CD4-positive, alpha-beta T cell treated with Interleukin-21 for 1 hour (primary cell): Measurements from ENCODE around the gene MYOM1.

Source experiments
- DNase-seq: peaks from one replicate; pipeline ENCODE4 v3.0.0-alpha.2; 2020

The MYOM1 gene

DNA sequence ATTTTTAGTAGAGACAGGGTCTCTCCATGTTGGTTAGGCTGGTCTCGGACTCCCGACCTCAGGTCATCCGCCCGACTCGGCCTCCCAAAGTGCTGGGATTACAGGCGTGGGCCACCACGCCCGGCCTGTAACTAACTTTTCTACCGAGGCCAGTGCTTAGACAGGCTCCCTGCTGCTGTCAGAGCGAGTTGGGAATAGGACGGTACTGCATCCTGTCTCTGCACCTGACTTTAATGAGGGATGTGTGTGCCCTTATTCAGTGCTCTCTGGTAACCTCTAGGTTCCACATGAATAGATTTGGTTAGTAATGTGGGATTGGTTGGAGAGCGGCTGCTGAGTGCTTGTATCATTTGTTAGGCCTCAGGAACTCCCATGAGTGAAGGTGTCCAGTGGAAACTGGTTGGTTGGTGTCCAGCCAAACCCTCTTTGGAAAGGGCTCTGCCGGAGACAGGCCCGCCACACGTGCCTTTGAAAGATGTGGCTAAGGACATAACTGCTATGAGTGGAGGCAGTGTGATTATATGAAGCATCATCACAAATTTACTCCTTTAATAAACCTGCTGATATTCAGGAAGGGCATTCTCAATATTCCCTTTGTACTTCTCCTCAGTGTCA, 36.6 kb downstream of the MYOM1 start:
- no peak for DNase-seq

DNA sequence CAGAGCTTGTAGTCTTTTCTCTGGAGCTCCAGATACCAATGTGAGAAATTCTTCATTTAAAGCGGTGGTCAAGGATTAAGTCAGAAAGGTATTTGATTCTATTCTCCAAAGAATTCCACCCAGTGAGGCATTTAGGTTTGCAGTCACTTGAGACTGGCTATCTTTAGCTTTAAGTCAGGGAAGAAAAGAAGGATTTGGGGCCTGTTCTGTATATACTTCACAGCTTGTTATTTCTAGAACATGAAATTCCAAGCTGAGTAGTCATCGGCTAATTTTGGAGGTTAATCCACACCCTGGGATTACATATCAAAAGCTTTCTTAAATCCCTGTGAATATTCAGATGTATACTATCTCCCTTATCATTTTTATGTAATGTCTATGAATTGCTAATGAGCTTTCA, 39.4 kb downstream of the MYOM1 start:
- DNase-seq: no peak

DNA sequence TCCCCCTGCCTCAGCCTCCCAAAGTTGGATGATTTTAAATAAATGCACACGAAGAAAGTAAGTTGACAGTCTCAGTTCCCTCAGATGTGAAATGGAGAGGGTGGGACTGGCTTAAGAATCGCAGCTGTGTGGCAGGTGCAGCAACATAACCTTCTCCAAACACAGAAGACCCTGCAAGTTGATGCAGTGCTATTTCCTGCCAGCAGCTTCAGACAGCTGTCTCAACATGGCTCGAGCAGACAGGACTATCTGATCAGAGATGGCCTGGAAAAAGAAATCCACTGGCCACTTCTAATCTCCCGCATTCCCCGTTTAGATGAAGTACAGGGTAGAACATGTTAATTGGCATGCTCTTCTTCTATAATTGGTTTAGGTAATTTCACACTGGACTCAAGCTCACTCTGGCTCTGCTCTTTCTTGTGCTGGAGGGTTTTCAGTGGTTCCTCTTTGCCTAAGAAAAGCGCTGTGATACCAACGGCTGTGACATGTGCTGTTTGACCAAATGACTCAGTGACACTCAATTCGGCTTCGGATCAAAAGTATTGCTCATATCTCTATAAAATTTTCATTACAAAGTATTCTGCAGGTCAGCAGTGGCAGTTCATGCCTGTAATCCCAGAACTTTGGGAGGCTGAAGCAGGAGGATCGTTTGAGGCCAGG, 40.2 kb downstream of the MYOM1 start:
- no peak for DNase-seq

DNA sequence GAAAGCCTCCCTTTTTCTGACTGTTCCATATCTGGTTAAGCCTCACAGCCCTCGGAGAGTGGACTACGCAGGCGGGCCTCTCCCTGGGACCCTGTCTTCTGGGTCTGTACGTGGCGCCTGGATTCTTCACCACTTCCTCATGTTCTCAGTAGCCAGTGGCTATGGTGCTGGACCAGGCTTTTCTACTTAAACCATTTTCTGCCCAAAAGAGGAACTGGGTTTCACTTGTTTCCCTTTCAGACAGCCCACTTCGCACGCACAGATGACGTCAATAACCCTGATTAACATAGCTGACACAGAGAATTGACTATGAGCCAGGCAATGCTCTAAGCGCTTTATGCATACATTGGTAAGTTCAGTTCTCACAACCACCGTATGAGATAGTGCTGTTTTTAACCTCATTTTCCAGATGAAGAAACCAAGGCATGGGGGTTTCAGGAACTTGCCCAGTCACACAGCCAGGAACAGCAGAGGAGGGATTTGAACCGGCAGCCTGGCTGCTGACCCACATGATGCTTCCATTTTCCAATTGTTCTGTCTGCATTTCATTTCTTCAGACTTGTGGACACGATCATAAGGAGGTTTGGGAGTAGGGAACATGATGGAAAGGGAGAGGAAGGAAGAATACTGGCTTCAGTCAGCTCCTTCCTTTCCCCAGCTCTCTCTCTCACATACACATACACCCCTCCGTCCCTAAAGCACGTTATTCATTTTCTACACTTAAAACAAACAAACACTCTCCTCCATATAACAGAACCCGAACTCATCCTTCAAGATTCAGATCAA, 41.7 kb downstream of the MYOM1 start:
- DNase-seq: peak; percentile 43

DNA sequence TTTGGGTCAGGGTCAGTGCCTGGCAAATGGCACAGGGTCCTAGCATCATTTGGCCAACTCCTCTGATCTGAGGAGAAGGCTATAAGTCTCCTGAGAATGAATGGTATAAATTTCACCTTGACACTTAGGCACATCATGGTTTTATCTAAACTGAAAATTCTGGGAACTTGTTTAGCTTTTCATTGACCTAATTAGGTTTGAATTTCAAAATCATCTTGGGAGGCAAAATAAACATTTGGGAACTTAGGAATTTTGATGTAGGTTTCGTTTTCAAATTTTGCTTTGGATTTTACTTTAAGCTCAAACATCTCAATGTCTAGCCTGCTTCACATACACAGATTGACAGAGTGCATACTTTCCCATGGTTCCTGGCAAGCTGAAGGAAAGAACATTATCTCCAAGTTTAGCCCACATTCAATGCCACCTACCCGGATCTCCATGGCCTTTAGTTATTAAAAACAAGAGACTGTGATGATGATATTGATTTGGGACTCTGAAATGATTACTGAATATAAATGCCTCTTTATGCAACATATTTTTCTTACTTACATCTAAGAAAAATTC, 44.5 kb downstream of the MYOM1 start:
- DNase-seq: no peak

DNA sequence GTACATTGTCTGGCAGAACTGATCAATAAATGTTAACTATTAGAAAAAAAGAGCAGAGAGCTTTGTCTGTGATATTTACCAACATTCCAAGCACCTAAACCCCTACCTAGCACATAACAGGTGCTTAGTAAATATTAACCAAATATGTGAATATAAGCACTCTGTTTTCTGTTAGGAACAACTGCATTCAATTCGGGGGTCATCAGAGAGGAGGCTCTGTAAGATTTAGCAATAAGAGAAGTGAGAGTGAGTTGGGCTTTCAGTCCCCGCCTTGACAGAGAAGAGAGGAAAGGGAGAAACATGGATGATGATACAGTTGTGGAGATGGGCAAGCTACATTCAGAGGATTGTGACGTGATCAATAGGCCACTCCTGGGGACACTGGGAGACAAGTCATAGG, 47.7 kb downstream of the MYOM1 start:
- no peak for DNase-seq

DNA sequence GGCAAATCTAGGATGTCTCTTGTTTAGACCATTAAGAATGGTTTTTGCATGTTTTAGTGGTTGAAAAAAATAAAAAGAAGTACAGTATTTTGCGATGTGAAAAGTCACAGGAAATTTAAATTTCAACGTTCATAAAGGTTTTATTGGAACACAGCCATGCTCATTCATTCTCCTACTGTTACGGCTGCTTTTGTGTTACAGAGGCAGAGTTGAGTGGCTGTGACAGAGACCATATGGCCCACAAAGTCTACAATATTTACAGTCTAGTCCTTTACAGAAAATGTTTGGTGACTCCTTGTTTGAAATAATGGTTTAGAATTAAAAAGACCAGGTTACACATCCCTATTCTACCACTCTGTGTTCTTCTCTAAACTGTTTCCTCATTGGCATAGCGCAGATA, 48.1 kb downstream of the MYOM1 start:
- DNase-seq: no peak

DNA sequence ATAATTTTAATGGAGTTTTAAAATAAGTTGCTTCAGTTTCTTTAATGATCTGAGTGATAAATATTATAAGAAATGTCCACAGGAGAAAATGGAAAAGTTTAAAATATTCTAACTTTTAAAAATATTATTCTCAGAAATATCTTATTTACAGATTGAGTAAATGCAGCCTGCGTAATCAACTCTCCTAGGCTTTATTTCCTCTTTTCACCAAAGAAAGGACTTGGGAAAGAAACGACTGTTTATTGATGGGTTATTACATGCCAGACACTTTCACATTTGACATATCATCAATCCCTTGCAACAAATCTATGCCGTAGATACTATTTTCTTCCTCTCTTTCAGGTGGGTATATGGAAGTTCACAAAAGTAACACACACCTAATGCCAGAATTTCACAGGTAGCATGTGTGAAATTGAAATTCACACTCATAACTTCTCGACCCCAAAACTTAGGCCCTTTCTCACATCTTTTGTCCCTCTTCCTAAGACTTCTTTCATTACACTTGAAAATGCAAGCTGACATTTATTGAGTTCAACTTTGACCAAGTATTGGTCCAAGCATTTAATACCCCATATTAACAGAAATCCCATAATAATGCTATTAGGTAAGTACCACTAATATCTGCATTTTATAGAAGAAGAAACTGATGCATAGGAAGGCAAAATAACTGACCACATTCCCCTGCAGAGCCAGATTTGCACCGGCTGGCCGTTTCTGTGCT, 49.2 kb downstream of the MYOM1 start:
- no peak for DNase-seq

DNA sequence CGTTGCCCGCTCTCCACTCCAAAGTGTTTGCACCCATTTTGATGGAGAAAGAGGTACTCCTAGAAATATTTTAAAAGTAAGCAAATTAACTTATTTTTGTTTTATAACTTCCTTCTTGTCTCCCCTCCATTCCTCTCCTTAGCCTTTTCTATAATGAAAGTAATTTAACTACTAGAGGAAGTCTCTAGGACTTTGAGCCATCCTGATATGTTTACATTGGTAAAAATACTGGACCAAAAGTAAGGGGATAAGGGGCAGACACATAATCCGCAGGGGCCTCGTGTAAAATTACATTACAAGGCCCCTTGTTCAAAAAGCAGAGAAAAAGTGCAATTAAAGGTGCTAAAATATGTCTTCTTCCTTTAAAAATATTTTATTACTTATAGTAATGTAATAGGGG, 55.4 kb downstream of the MYOM1 start:
- no peak for DNase-seq

DNA sequence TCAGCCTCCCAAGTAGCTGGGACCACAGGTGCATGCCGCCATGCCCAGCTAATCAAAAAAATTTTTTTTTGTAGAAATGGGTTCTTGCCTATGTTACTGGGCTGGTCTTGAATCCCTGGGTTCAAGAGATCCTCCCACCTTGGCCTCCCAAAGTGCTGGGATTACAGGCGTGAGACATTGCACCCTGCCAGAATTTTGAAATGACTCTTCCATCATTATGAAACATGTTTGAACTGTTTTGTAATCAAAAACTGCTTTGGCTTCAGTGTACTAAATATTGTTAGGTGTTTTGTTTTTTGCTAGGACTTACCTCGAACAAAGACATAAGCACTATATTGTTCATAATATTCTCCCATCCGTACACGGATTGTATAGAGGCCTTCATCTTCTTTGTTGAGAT, 55.8 kb downstream of the MYOM1 start:
- DNase-seq: no peak

DNA sequence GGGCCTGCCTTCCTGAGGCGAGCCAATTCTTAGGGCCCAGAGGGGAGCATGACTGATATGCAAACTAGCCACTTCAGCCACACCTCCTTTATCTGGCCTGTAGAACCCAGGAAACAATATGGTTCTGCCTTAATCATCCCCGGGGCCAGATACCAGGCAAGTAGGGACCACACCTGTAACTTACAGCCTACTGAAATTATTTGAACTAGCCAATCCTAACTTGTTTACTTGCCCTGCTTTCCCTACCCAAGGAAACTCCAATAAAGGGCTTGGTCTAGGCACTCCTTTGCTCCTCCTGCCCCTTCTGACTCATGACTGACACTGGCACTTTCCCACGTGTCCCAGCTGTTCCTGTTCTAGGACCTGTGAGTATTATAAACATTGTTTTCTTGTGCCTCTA, 57.6 kb downstream of the MYOM1 start:
- DNase-seq: no peak

DNA sequence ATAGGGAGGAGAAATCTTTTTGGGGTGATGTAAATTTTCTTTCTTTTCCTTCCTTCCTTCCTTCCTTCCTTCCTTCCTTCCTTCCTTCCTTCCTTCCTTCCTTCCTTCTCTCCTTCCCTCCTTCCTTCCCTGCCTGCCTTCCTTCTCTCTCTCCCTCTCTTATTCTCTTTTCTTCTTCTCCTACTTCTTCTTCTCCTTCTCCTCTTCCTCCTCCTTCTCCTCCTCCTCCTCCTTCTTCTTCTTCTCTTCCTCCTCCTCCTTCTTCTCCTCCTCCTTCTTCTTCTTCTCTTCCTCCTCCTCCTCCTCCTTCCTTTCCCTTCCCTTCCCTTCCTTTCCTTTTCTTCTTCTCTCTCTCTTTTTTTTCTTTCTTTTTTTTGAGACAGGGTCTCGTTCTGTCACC, 59.9 kb downstream of the MYOM1 start:
- DNase-seq: no peak

DNA sequence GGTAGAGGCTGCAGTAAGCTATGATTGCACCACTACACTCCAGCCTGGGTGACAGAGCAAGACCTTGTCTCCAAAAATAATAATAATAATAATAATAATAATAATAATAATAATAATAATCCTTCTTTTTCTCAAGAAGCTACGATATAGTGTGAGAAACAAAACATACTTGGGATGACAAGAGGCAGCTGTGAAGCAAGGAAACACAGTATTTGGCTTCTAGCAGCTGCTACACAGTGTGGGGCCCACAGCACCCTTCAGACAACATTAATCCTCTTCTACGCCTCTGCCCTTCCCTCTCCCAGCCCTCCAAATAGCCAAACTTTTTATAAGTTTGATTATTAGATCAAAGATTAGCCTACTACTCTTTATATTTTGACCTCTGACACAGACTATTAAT, 62.2 kb downstream of the MYOM1 start:
- no peak for DNase-seq

DNA sequence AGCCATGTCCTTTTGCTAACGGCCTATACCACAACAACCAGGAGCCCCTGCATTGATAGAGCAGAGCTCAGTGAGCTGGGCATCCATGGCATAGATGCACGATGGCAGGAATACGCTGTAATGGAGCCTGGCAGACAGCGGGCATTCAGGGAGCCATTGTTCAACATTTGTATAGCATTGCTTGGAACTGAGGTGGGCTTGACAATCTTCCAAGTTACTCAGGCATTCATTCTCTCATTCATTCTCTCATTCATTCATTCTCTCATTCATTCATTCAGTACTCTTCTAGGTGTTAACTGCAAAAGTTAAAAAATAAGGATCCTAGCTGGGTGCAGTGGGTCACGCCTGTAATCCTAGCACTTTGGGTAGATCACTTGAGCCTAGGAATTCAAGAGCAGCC, 62.7 kb downstream of the MYOM1 start:
- DNase-seq: no peak

DNA sequence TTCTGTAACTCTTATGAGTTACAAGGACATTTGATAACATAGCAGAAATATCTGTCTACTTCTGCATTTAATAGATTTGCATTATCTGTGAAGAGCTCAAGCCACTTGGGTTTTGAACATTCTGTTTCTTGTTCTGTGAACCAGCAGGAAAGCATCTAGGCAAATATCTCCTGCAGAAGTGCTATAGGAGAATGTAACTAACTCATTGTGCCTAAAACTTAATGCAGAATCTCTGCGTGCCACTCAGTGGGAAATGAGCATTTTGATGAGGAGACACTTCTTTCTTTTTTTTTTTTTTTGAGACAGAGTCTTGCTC, 63.5 kb downstream of the MYOM1 start:
- DNase-seq: no peak

DNA sequence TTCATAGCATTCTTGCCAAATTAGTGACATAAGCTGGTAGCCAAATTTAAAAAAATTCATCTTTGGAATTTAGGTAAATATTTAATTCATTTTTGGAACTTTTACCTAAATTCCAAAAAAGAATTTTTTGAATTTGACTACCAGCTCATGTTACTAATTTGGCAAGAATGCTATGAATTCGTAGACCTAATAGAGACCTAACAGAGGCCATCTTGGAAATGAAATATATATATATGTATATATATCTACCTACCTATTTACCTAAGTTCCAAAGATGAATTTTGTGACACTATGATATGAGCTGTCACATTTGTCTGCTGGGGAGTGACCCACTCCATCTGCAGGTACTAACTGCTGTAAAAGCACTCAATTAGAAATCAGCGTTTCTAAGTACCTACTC, 65.6 kb downstream of the MYOM1 start:
- no peak for DNase-seq

DNA sequence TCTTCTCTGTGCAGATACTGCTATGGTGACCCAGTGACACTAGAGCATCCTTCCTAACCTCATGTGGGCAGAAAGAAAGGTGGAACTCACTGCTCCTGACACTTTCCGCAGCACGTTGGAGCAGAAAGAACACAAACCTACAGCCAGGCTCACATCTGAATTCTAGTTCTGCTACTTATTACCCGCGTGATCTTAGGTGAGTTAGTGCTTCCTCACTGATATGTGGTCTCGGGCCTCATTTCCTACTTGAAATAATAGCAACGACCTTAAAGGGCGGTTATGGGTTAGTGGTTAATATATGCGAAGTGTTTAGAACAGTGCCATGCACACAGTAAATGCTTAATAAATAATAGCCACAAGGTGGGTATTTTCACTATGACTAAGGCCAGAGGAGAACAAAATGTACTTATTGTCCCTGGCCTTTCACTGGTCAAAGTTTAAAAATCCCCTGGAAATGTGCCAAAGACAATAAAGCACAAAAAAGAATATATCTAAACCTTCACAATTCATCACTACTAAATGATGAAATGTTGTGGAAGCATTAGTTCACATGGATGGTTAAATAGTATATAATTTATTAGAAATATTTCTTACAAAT, 66.6 kb downstream of the MYOM1 start:
- DNase-seq: no peak

DNA sequence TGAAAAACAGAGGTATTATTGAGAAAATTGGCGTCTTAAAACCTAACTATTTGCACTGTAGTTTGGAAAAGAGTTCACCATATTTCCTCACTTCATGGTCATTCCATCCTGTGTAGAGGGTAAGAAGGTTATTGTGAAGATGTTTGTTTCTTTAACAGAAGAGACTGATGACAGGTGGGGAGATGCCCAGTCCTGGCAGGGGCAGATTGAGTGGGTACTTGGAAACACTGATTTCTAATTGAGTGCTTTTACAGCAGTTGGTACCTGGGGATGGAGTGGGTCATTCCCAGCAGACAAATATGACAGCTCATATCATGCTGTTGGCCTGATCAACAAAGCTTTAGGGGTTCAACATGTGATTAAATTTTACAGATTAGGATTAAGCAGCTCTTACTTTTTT, 67.5 kb downstream of the MYOM1 start:
- no peak for DNase-seq

DNA sequence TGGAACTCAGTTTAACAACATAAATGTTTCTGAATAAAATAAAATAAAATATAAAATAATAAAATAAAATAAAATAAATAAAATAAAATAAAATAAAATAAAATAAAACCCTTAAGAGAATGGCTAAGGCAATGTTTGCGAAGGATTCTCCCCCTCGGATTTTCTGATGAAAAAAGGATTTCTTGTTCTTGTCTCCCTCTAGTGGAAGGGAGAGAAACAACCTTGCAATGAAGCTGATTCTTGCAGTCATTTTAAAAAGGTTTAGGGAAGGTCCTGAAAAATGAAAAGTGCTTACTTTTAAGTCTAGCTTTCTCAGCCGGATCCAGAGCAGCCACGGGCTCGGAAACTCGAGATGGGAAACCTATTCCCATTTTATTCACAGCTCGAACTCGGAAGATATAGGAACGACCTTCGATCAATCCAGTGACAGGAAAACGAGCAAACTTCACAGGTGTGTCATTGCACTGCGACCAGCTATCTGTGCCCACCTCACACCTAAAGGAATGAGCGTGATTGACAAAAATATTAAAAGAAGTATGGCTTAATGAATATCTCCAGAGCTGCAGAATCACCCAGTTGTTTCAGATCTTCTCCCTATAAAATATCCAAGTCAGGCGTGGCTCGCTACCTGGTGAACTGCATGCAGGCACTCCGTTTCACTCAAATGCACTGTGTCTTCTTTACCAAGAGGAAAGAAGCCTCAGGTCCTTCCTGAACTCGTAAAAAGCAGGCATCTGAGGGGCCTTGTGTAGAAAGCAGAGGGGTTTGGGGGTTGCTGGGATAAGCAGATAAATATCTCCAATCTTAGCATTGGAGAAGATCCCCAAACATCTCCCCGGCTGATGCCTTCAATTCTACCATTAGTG, 68.1 kb downstream of the MYOM1 start:
- DNase-seq: peak; percentile 55

DNA sequence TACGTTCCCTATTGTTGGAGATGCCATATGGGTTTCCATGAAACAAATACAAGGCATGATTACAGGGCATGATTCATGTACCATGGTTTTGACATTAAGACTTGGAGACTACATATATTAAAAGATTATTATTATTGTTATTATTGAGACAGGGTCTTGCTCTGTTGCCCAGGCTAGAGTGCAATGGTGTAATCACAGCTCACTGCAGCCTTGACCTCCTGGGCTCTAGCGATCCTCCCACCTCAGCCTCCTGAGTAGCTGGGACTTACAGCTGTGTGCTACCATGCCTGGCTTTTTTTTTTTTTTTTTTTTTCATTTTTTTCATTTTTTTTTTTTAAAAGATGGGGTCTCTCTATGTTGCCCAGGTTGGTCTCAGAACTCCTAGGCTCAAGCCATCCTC, 69.1 kb downstream of the MYOM1 start:
- no peak for DNase-seq

DNA sequence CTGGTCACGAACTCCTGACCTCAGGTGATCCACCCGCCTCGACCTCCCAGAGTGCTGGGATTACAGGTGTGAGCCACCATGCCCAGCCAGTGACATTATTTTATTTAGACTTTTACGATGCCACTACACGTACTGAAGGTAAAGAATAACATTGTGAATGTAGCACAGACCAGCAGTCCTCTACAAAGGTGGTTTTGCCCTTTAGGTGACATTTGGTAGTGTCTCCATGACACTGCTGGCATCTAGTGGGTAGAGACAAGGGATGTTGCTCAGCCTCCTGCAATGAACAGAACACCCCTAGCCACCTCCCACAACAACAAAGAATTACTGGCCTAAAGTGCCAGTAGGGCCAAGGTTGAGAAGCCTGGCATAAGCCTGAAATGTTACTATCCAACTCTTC, 69.5 kb downstream of the MYOM1 start:
- DNase-seq: no peak

DNA sequence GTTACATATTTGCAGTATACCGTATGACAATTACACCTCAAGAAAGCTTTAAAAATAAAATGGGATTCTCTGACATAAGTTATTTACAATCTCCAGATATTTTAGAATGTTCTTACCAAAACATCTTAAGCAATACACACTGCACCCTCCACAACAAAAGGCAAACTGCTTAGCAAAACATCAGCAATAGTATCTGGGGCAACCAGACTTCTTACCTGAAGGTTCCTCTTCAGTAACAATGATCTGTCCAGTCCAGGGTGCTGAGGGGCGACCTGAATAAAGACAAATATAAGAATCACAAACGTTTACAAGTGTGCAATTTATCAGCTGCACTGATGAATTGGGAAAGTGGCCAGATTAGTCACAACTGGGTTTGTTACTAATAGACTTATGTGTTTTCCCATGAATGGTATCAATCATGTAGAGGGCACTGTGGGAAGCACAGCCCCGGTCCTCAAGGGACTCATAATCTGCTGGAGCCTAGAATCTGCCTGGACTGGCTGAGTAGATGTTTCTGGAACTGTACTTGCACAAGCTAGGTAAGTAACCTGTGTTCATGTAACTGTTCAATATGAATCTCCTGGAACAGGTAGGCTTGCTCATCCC, 70.7 kb downstream of the MYOM1 start:
- no peak for DNase-seq
